GM21786 (cell line): Measurements from ENCODE around the gene MSANTD2.

Source experiments
- ATAC-seq: cut with Tn5 transposase; IDR thresholded peaks from one replicate; pipeline ENCODE4 v1.9.1; 2021; ENCODE audit not compliant: unreplicated experiment

MSANTD2 gene

DNA sequence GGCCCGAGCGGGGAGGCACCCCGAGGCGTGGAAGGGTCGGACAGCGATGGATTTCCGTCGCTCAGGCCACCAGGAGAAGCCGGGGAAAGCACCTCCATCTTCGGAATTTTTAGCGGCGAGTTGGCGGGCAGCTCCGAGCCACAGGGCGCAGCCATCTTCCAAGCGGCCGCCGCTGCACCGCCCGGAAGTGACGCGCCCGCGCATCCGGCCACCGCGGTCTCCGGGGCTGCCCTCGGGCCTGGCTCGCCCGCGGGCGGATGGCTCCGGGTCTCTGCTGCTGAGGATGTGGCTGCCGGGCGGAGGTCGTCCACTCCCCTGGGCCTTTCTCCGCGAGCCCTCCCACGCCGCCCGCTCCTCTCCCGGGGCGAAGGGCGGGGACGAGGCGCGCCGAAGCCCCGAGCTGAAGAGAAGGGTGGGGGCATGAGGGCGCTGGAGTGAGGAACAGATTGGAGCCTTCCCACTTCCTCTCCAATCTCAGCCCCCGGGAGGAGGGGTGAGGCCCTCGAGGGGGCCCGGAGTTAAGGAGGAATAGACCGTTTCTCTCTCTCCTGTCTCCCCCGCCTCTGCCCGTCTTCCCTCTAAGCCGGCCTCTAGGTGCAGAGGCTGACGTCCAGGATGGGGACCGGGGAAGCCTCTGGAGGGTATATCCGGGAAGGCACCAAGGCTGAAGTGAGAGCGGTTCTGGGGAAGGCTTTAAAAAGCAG lies at the start of gene MSANTD2:
Gene MSANTD2 (minus strand): TSS at position 181 of the 704 bp plus-strand sequence. CDS start 26 bp downstream, at position 155.
- peak; percentile 89 for ATAC-seq

- no peak for ATAC-seq
Measured at GRCh38 chr11:124846070-124846673, 46.0 kb upstream of the MSANTD2 start.

DNA sequence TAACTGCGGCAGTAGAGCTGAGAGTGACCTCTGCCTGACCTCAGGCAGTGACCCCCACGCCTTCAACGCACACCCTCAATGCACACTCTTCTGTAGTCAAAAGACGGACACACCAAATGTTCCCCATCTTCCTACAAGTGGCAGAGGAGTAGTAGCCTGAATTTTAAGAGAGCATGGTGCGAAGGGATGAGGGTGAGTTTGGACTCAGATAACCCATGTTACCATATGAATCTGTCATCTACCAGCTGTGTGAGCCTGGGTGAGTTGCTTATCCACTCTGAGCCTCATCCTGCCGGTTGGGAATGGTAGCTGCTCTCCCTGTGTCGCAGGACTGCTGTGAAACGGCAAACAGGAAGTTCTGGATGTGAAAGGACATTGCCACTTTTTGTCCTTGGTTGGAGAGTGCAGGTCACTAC lies 44.5 kb upstream of the MSANTD2 start:
- no peak for ATAC-seq

GRCh38 chr11:124843616-124843910 lies 43.4 kb upstream of the MSANTD2 start:
- no peak for ATAC-seq

DNA sequence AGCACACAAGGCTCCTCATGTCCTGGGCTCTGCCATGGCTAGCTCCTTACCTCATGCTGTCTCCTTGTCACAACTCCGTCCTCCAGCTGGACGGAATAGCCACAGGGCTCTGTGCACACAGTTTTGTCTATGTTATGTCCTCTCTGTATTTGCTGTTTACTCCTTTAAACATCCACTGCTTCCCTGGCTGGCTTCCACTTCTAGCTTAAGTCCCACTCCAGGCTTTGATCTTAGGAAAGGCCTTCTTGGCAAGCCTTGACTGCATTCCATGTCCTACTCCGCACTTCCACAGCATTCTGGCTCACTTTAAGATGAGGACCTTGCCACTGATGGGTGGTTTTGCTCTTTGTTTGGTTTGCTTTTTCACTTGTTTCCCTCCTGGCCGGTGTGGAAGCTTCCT lies 42.1 kb upstream of the MSANTD2 start:
- no peak for ATAC-seq

- ATAC-seq = no peak
Measured at GRCh38 chr11:124841840-124842239, 41.6 kb upstream of the MSANTD2 start.

- ATAC-seq = no peak
Measured at GRCh38 chr11:124841201-124841600, 41.0 kb upstream of the MSANTD2 start.

GRCh38 chr11:124840666-124841065 lies 40.5 kb upstream of the MSANTD2 start:
- no peak for ATAC-seq

GRCh38 chr11:124839972-124840621 lies 39.9 kb upstream of the MSANTD2 start:
- no peak for ATAC-seq

DNA sequence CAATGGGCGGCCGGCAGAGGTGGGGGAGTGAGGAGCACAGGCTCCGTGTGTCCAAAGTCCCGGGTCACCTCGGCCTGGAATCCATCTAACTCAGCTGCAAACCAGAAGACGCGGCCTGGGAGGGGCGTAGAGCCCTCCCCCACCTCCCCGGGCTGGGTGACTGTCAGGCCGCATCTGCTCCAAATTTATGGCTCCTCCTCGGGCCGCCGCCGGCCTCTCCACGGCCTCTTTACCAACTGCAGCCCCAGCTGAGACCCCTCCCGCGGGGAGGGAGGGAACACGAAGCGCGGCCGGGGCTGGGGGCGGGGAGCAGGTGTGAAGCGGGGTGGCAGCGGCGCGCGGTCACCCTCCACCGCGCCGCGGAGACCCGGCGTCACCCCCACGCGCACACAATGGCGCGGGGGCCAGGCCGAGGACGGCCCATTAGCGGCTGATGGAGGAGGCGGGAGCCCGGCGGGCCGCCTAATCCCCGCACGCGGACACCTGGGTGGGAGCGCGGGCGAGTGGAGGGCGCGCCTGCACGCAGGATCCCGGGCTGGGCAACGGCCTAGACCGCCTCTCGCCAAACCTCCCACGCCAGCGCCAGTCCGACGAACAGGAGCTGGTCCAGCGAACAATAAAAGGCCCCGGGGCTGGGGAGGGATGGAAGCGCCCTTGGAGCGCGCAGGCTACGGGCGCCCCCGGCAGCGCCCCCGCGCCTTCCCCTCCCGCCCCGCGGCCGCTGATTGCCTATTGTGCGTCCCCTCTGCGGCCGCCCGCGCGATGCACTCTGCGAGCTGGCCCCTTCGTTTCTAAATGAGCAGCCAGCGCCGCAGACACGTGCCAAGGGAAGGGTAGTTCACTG lies 39.1 kb upstream of the MSANTD2 start:
- ATAC-seq = no peak

- ATAC-seq = no peak
Measured at GRCh38 chr11:124838805-124839127, 38.6 kb upstream of the MSANTD2 start.

DNA sequence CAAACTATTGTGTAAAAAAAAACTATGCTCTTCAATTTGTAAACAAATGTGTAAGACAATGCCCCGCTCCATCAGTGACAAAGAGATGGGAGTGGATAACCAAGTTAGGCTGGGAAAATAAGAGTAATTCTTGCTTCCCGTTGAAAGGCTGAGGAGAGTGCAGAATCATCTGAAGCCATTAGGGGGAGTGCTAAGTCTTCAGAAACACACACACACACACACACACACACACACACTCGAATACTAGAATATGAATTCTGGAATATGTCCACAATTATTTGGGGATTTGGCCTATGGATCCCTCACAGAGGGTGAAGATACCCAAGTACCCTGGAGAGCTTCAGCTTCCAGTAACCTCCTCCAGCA lies 37.3 kb upstream of the MSANTD2 start:
- ATAC-seq = peak; percentile 43

- no peak for ATAC-seq
Measured at GRCh38 chr11:124835918-124836317, 35.7 kb upstream of the MSANTD2 start.

DNA sequence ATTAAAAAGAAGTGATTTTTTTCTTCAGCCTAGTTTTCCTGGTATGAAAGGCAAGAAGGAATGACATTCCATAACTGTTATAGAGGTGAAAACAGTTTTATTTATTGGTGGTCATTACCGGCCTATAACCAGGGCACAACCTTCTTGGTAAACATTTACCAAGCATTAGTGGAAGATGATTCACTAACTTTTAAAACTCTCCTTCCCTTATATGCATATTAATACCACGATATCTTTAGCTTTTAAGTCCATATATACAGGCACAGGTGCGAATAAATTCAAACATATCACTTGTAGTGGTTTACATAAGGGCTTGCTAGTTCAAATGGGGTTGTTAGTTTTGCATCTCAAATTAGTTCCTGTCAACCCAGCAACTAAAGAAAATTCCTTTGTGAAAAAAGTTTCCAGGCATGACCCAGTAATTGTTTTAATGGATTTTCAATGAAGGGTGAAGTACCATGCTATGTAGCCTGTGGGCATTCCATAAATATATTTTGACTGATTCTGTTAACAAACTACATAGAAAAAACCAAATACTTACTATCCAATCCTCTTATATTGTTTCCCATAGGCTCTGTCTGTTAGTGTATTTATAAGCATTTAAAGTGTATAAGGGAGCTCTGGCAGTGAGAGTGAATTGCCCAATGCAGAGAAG lies 34.4 kb upstream of the MSANTD2 start:
- ATAC-seq = no peak

DNA sequence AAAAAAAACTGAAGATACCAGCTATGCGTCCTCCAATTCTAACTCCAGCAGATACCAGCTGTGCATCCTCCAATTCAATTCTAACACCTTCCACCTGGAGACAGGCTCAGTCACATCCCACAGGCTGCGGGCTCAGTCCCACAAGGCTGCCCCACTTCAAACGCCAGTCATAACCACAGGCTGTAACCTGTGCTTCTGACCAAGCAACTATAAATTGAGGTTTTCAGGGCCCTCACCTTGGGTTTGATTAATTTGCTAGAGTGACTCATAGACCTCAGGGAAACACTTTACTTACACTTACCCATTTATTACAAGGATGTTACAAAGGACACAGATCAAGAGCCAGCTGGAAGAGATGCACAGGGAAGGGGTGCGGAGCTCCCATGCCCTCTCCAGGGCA lies 32.4 kb upstream of the MSANTD2 start:
- no peak for ATAC-seq

DNA sequence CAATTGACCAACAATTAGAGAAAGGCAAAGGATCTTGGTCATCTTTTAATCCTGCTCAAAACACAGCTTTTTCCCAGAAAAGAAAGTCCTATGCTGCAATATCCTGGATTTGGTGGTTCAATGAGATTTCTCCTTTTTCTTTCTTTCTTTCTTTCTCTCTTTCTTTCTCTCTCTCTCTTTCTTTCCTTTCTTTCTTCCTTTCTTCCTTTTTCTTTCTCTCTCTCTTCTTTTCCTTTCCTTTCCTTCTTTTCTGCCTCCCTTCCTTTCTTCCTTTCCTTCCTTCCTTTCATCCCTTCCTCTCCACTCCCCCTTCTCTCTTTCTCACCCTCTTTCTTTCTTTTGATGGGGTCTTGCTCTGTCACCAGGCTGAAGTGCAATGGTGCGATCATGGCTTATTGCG lies 31.7 kb upstream of the MSANTD2 start:
- no peak for ATAC-seq

DNA sequence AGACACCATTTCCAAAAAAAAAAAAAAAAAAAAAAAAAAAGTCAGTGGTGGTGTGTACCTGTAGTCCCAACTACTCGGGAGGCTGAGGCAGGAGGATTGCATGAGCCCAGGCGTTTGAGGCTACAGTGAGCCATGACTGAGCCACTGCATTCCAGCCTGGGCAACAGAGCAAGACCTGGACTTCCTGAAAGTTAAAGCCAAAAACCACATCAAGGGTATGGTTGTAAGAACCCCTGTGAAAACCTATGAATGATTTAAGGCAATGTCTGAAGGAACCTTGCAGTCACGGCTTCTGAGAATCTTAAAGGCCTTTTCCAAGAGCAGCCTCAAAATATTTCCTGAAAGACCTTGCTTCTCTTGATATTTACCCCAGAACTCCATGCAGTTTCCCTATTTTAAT lies 30.5 kb upstream of the MSANTD2 start:
- no peak for ATAC-seq

DNA sequence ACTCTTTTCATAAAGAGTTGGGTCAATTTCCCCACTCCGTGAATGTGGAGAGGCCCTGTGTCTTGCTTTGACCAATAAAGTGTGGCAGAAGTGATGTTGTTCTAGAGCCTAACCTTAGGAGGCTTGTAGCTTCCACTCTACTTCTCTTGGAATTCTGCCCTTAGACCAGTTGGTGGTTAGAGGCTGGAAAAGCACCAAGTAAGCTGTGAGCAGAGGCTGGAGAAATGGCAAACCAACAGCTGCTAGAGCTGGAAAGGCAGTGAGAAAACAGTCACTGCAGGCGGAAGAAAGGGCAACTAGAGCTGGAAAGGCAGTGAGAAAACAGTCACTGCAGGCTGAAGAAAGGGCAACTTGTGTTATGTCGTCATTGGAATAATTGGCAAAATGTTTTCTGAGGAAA lies 29.8 kb upstream of the MSANTD2 start:
- no peak for ATAC-seq

DNA sequence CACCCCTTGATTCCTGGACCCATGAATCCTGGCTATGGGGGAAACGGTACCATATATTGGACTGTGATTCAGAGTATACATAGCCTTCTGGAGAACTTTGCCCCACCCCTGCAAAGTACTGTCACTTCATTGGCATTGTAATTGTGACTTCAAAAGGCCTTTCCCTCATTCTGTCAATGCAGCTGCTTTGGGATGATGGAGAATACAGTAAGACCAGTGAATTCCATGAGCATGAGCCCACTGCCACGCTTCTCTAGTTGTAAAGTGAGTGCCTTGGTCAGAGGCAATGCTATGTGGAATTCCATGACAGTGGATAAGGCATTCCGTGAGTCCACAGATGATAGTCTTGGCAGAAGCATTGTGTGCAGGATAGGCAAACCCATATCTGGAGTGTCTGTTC lies 25.7 kb upstream of the MSANTD2 start:
- no peak for ATAC-seq

GRCh38 chr11:124823512-124824376 lies 23.5 kb upstream of the MSANTD2 start:
- ATAC-seq = no peak
